ENCODE measurements around the gene PTAR1.
A peak's percentile ranks its signal among the peaks of the same experiment; 100 is the strongest.
"Not testable (repeated sequence)": the region's sequence is repeated elsewhere in the genome, so short reads cannot be mapped to it uniquely, and the experiment has no call there.

PTAR1 gene

DNA sequence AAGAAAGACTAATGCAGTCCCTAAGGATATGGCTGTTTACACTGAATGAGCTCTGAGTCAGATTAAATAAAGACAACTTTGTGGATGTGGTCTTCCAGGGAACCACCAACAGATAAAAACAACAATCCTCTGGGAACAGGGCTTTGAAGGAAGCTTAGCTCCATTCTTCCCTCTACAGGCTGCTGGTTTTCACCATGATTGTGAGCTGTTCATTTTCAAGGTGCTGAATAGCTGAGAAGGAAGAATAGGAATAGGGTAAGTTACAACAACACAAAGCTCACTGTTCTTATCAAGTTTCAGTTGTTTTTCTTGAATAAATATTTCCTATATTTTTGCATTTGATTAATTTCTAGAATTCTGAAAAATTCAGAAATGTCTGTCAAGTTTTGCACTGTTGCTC lies 25.9 kb upstream of the PTAR1 start:
- no peak overlapping the region for H3K4me3 ChIP-seq (ENCODE audit: low read depth, low read length)
- no peaks in the 10 kb centered on the region for H3K36me3 ChIP-seq (ENCODE audit: insufficient read depth, low read length)
- H3K4me1 ChIP-seq (ENCODE audit: control insufficient read depth, insufficient read depth, low read length, unreplicated experiment): no peaks in the 10 kb centered on the region
- no peak overlapping the region for H3K27ac ChIP-seq (ENCODE audit: low read depth, low read length)
- H2AFZ ChIP-seq (ENCODE audit: low read length, unreplicated experiment): no peak overlapping the region
- peaks cover 37% of the 10 kb centered on the region for H3K27me3 ChIP-seq (ENCODE audit: insufficient read depth, low read length)
- no peaks in the 10 kb centered on the region for H3K79me2 ChIP-seq (ENCODE audit: control insufficient read depth, insufficient read depth, low read length, unreplicated experiment)

- H3K36me3 ChIP-seq (ENCODE audit: insufficient read depth, low read length): no peaks in the 10 kb centered on the region
- no peaks in the 10 kb centered on the region for H3K27me3 ChIP-seq (ENCODE audit: insufficient read depth, low read length)
- peaks cover 20% of the 10 kb centered on the region for H3K4me1 ChIP-seq (ENCODE audit: control insufficient read depth, insufficient read depth, low read length, unreplicated experiment)
- no peak overlapping the region for H3K27ac ChIP-seq (ENCODE audit: low read depth, low read length)
- no peak overlapping the region for H3K4me3 ChIP-seq (ENCODE audit: low read depth, low read length)
- H2AFZ ChIP-seq (ENCODE audit: low read length, unreplicated experiment): no peak overlapping the region
- no peaks in the 10 kb centered on the region for H3K79me2 ChIP-seq (ENCODE audit: control insufficient read depth, insufficient read depth, low read length, unreplicated experiment)
Observed at GRCh38 chr9:69773258-69773657, 13.4 kb upstream of the PTAR1 start.

- H3K79me2 ChIP-seq (ENCODE audit: control insufficient read depth, insufficient read depth, low read length, unreplicated experiment): no peaks in the 10 kb centered on the region
- peak overlapping the region; percentile 59 for H3K27ac ChIP-seq (ENCODE audit: low read depth, low read length)
- H3K4me3 ChIP-seq (ENCODE audit: low read depth, low read length): no peak overlapping the region
- H3K36me3 ChIP-seq (ENCODE audit: insufficient read depth, low read length): no peaks in the 10 kb centered on the region
- no peaks in the 10 kb centered on the region for H3K27me3 ChIP-seq (ENCODE audit: insufficient read depth, low read length)
- H3K4me1 ChIP-seq (ENCODE audit: control insufficient read depth, insufficient read depth, low read length, unreplicated experiment): peaks cover 21% of the 10 kb centered on the region
- H2AFZ ChIP-seq (ENCODE audit: low read length, unreplicated experiment): no peak overlapping the region
Observed at GRCh38 chr9:69771775-69772418, 12.1 kb upstream of the PTAR1 start.

DNA sequence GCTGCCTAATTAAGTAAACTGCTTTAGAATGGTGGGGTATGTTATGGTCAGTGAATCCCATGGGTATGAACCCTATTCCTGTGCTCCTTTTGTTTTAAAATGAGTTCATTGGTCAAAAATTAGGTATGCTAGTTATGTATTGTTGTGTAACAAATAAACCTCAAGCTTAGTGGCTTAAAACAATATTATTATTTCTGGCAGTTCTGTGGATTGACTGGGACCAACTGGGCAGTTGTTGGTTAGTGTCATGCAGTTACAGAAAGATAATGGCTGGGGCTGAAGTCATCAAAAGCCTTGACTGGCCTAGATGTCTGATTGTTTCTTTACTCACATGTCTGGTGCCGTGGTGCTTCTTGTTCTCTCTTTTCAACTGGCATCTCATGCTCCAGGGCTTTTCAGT lies 8.9 kb upstream of the PTAR1 start:
- no peak overlapping the region for H3K4me3 ChIP-seq (ENCODE audit: low read depth, low read length)
- H3K79me2 ChIP-seq (ENCODE audit: control insufficient read depth, insufficient read depth, low read length, unreplicated experiment): no peaks in the 10 kb centered on the region
- H2AFZ ChIP-seq (ENCODE audit: low read length, unreplicated experiment): no peak overlapping the region
- no peaks in the 10 kb centered on the region for H3K27me3 ChIP-seq (ENCODE audit: insufficient read depth, low read length)
- peaks cover 21% of the 10 kb centered on the region for H3K4me1 ChIP-seq (ENCODE audit: control insufficient read depth, insufficient read depth, low read length, unreplicated experiment)
- H3K27ac ChIP-seq (ENCODE audit: low read depth, low read length): 0 out of 2 replicates have a peak overlapping the region, but pooled peaks have one; percentile 15
- H3K36me3 ChIP-seq (ENCODE audit: insufficient read depth, low read length): no peaks in the 10 kb centered on the region

DNA sequence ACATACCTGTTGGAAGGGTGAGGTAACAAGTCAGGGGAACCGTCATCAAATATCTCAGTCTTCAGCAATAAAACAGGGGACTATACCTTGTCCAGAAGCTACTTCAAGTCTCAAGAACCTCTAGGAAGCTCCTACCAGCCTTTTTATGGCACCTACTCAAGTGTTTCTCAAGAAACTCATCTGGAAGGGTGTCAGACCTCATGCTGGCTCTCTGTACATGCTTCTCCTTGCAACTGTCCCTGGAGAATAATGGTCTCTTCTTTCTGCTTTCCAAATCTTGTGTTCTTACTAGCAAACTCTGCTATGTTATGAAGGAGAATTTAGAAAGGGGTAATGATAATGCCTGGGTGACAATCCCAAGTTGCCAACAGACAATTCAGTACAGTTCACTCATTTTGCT lies 8.3 kb upstream of the PTAR1 start:
- no peak overlapping the region for H2AFZ ChIP-seq (ENCODE audit: low read length, unreplicated experiment)
- H3K27me3 ChIP-seq (ENCODE audit: insufficient read depth, low read length): no peaks in the 10 kb centered on the region
- H3K79me2 ChIP-seq (ENCODE audit: control insufficient read depth, insufficient read depth, low read length, unreplicated experiment): no peaks in the 10 kb centered on the region
- no peak overlapping the region for H3K4me3 ChIP-seq (ENCODE audit: low read depth, low read length)
- H3K36me3 ChIP-seq (ENCODE audit: insufficient read depth, low read length): no peaks in the 10 kb centered on the region
- peaks cover 21% of the 10 kb centered on the region for H3K4me1 ChIP-seq (ENCODE audit: control insufficient read depth, insufficient read depth, low read length, unreplicated experiment)
- H3K27ac ChIP-seq (ENCODE audit: low read depth, low read length): no peak overlapping the region

GRCh38 chr9:69763862-69764261 lies 4.1 kb upstream of the PTAR1 start:
- H3K79me2 ChIP-seq (ENCODE audit: control insufficient read depth, insufficient read depth, low read length, unreplicated experiment); H2AFZ ChIP-seq (ENCODE audit: low read length, unreplicated experiment); H3K36me3 ChIP-seq (ENCODE audit: insufficient read depth, low read length); H3K27ac ChIP-seq (ENCODE audit: low read depth, low read length); H3K4me1 ChIP-seq (ENCODE audit: control insufficient read depth, insufficient read depth, low read length, unreplicated experiment); H3K4me3 ChIP-seq (ENCODE audit: low read depth, low read length); H3K27me3 ChIP-seq (ENCODE audit: insufficient read depth, low read length): not testable (repeated sequence)

DNA sequence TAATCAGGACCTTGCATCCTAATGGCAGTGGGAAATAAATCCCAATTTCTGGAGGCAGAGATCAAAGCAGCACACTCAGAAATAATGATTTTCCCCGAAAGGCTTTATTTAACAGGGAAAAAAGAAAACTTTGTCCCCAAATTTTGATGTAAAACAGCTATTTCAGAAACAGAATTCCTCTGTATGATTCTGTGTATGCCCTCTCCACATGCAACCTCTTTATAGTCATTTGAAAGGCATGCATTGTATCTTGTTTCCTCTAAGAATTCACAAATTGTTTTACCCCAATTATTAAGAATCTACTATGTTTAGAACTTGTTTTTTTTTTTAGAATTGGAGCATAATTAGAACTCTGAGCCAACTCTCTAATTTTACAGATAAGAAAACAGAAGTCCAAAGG lies 2.7 kb upstream of the PTAR1 start:
- H3K27ac ChIP-seq (ENCODE audit: low read depth, low read length): no peak overlapping the region
- H3K27me3 ChIP-seq (ENCODE audit: insufficient read depth, low read length): no peaks in the 10 kb centered on the region
- H3K36me3 ChIP-seq (ENCODE audit: insufficient read depth, low read length): no peaks in the 10 kb centered on the region
- peaks cover 18% of the 10 kb centered on the region for H3K79me2 ChIP-seq (ENCODE audit: control insufficient read depth, insufficient read depth, low read length, unreplicated experiment)
- peaks cover 7% of the 10 kb centered on the region for H3K4me1 ChIP-seq (ENCODE audit: control insufficient read depth, insufficient read depth, low read length, unreplicated experiment)
- H2AFZ ChIP-seq (ENCODE audit: low read length, unreplicated experiment): no peak overlapping the region
- no peak overlapping the region for H3K4me3 ChIP-seq (ENCODE audit: low read depth, low read length)

DNA sequence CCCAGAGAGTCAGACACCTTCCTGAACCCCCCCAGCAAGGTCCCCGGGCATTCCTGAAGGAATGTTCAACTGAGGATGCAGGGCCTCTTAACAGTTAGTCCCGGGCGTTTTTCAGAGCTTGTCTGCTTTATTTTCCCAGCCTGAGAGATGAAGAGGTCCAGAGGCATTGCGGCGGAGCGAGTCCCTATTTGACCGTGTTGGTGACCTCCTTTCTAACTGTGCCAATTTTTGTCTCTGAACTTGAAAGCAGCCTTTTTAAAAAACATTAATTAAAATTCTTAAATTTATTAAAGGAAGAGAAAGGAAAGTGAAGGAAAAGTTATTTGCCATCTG lies 433 bp upstream of the PTAR1 start:
- H2AFZ ChIP-seq (ENCODE audit: low read length, unreplicated experiment): peak overlapping the region; percentile 99
- H3K79me2 ChIP-seq (ENCODE audit: control insufficient read depth, insufficient read depth, low read length, unreplicated experiment): peaks cover 40% of the 10 kb centered on the region
- H3K36me3 ChIP-seq (ENCODE audit: insufficient read depth, low read length): no peaks in the 10 kb centered on the region
- peaks cover 11% of the 10 kb centered on the region for H3K4me1 ChIP-seq (ENCODE audit: control insufficient read depth, insufficient read depth, low read length, unreplicated experiment)
- no peaks in the 10 kb centered on the region for H3K27me3 ChIP-seq (ENCODE audit: insufficient read depth, low read length)
- peak overlapping the region; percentile 86 for H3K27ac ChIP-seq (ENCODE audit: low read depth, low read length)
- peak overlapping the region; percentile 98 for H3K4me3 ChIP-seq (ENCODE audit: low read depth, low read length)

DNA sequence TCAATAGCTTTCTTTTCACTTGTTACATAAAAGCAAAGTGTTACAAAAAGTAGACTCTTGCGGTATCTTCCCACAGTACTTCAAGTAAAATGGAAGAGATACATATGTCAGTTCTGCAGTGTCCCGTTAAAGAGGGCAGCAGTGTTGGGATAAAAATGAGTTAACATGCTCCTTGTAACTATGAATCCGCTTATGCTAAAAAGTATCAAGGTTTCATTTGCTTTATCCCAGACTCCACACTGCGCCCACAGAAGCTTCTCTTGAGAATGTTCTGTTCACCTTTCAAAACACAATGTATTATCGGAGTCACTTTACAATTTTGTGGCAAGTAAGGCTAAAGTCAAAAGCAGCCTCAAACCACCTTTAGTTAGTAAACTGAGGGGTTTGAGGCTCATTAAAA lies 790 bp downstream of the PTAR1 start:
- peak overlapping the region; percentile 52 for H2AFZ ChIP-seq (ENCODE audit: low read length, unreplicated experiment)
- H3K4me3 ChIP-seq (ENCODE audit: low read depth, low read length): peak overlapping the region; percentile 98
- peaks cover 11% of the 10 kb centered on the region for H3K4me1 ChIP-seq (ENCODE audit: control insufficient read depth, insufficient read depth, low read length, unreplicated experiment)
- H3K27ac ChIP-seq (ENCODE audit: low read depth, low read length): peak overlapping the region; percentile 86
- H3K79me2 ChIP-seq (ENCODE audit: control insufficient read depth, insufficient read depth, low read length, unreplicated experiment): peaks cover 50% of the 10 kb centered on the region
- H3K27me3 ChIP-seq (ENCODE audit: insufficient read depth, low read length): no peaks in the 10 kb centered on the region
- H3K36me3 ChIP-seq (ENCODE audit: insufficient read depth, low read length): no peaks in the 10 kb centered on the region

- Histone ChIP-seq H3K4me3 (ENCODE audit: low read depth, low read length) (peak overlapping the region; percentile 98), H3K36me3 (ENCODE audit: insufficient read depth, low read length) (no peaks in the 10 kb centered on the region), H3K79me2 (ENCODE audit: control insufficient read depth, insufficient read depth, low read length, unreplicated experiment) (peaks cover 59% of the 10 kb centered on the region), H3K27ac (ENCODE audit: low read depth, low read length) (no peak overlapping the region), H2AFZ (ENCODE audit: low read length, unreplicated experiment) (no peak overlapping the region), H3K27me3 (ENCODE audit: insufficient read depth, low read length) (no peaks in the 10 kb centered on the region), H3K4me1 (ENCODE audit: control insufficient read depth, insufficient read depth, low read length, unreplicated experiment) (peaks cover 11% of the 10 kb centered on the region)
Observed at GRCh38 chr9:69757996-69758675, 1.7 kb downstream of the PTAR1 start.

GRCh38 chr9:69755205-69755604 lies 4.6 kb downstream of the PTAR1 start:
- Histone ChIP-seq H2AFZ (ENCODE audit: low read length, unreplicated experiment) (no peak overlapping the region), H3K27ac (ENCODE audit: low read depth, low read length) (no peak overlapping the region), H3K4me3 (ENCODE audit: low read depth, low read length) (no peak overlapping the region), H3K4me1 (ENCODE audit: control insufficient read depth, insufficient read depth, low read length, unreplicated experiment) (peaks cover 14% of the 10 kb centered on the region), H3K27me3 (ENCODE audit: insufficient read depth, low read length) (no peaks in the 10 kb centered on the region), H3K79me2 (ENCODE audit: control insufficient read depth, insufficient read depth, low read length, unreplicated experiment) (peaks cover 81% of the 10 kb centered on the region), H3K36me3 (ENCODE audit: insufficient read depth, low read length) (peaks cover 4% of the 10 kb centered on the region; the same call in 1 of the 2 replicates)

Data from ACC112 (cell line).